GM12878 (cell line): ENCODE results near the gene NUP210. TPM values are rescaled to one million over a fixed set of nuclear protein-coding genes. Genes with fewer than 3 reads are reported as not detected.

Experiments used
- ATAC-seq: fragments of 200-7000 bp; cut with Tn5 transposase; 3 replicates; pipeline ENCODE4 v1.9.1; 2020; ENCODE audit warnings: mild to moderate bottlenecking, moderate library complexity
- BruUV-seq: library from RNA; stranded (reverse); fragments of 400-500 nt; replicated peaks from 2 replicates; lab custom pipeline; 2021; lab: Mats Ljungman, UMichigan
- CTCF ChIA-PET: fragments of 300-600 bp; sonication (Branson Sonifier 250); formaldehyde crosslinking; extraction: SDS; loops from one replicate; lab custom pipeline; 2021; ENCODE audit warnings: inconsistent platforms; lab: Yijun Ruan, JAX
- POLR2A ChIA-PET: fragments of 350-600 bp; formaldehyde crosslinking; extraction: SDS; loops from one replicate; lab custom pipeline; 2021; ENCODE audit warnings: inconsistent platforms; lab: Charles Lee
- RAD21 ChIA-PET: fragments of 300-600 bp; sonication (Branson Sonifier 250); formaldehyde crosslinking; loops from one replicate; lab custom pipeline; 2023; ENCODE audit warnings: antibody characterized with exemption; ENCODE audit not compliant: unreplicated experiment; lab: Charles Lee
- SMC1A ChIA-PET: fragments of 300-600 bp; sonication (Branson Sonifier 250); formaldehyde crosslinking; loops from one replicate; lab custom pipeline; 2023; ENCODE audit not compliant: unreplicated experiment, uncharacterized antibody; lab: Charles Lee
- DNase-seq: peaks from one replicate; pipeline ENCODE4 v3.0.0-alpha.2; 2011; ENCODE audit warnings: low read depth, low spot score
- FAIRE-seq: peaks from 3 replicates; lab custom pipeline; 2011; peaks lifted over from hg19 to GRCh38; lab: Jason Lieb, UNC
- H2AFZ ChIP-seq: 2 replicates; pipeline ENCODE4 v1.6.0; 2011; ENCODE audit warnings: low read depth, low read length, control low read depth; ENCODE audit not compliant: control insufficient read depth
- H3K27ac ChIP-seq: 2 replicates; pipeline ENCODE4 v1.5.1; 2011; ENCODE audit warnings: control low read depth; ENCODE audit not compliant: control insufficient read depth, insufficient read depth
- H3K27me3 ChIP-seq, 2 experiments: replicated peaks in 1 of 2; 2 replicates each; pipeline versions ENCODE4 v1.6.0 to v1.6.1; 2011; ENCODE audit warnings: low read length in 1 of 2; ENCODE audit not compliant: control insufficient read depth in 2 of 2, insufficient read depth in 2 of 2
- H3K36me3 ChIP-seq, 2 experiments: 2 replicates each; pipeline ENCODE4 v1.5.1; 2011; ENCODE audit warnings: low read length in 1 of 2; ENCODE audit not compliant: control insufficient read depth in 2 of 2, insufficient read depth in 2 of 2
- H3K4me1 ChIP-seq: 2 replicates; pipeline ENCODE4 v1.6.1; 2011; ENCODE audit warnings: mild to moderate bottlenecking, low read length, moderate library complexity, mixed read lengths; ENCODE audit not compliant: control insufficient read depth, insufficient read depth
- H3K4me2 ChIP-seq: 2 replicates; pipeline ENCODE4 v1.6.0; 2011; ENCODE audit warnings: control low read depth; ENCODE audit not compliant: control insufficient read depth, insufficient read depth
- H3K4me3 ChIP-seq: fragments of 200-600 bp; sonication (generic); 2 replicates; pipeline ENCODE4 v1.5.1; 2016
- H3K79me2 ChIP-seq: 2 replicates; pipeline ENCODE4 v1.6.0; 2011; ENCODE audit warnings: low read length; ENCODE audit not compliant: control insufficient read depth, insufficient read depth
- H3K9ac ChIP-seq: 2 replicates; pipeline ENCODE4 v1.8.0; 2011; ENCODE audit warnings: low read length, control low read depth, mixed read lengths; ENCODE audit not compliant: control insufficient read depth, insufficient read depth
- H3K9me3 ChIP-seq: replicated peaks from 3 replicates; pipeline ENCODE4 v1.5.1; 2011; ENCODE audit warnings: mild to moderate bottlenecking, low read length; ENCODE audit not compliant: control insufficient read depth, insufficient read depth
- H4K20me1 ChIP-seq: 2 replicates; pipeline ENCODE4 v1.6.0; 2011; ENCODE audit not compliant: control insufficient read depth, insufficient read depth
- ASH2L ChIP-seq: fragments of 300-600, 200-600 bp; sonication (generic); IDR thresholded peaks from 2 replicates; pipeline ENCODE4 v1.6.1; 2017; ENCODE audit warnings: low read depth, mild to moderate bottlenecking, borderline replicate concordance
- CHD2 ChIP-seq: IDR thresholded peaks from 2 replicates; pipeline ENCODE4 v1.6.1; 2011; ENCODE audit warnings: low read depth, low read length, improper control_type of control experiment, borderline replicate concordance
- CREB1 ChIP-seq: IDR thresholded peaks from 2 replicates; pipeline ENCODE4 v1.6.1; 2012; ENCODE audit warnings: low read depth, mild to moderate bottlenecking, inconsistent platforms
- CREM ChIP-seq: IDR thresholded peaks from 2 replicates; pipeline ENCODE4 v1.6.1; 2014; ENCODE audit warnings: antibody characterized with exemption, low read depth
- DPF2 ChIP-seq: fragments of 450-650 bp; IDR thresholded peaks from 2 replicates; pipeline ENCODE4 v1.6.1; 2017; ENCODE audit warnings: mild to moderate bottlenecking
- GATAD2B ChIP-seq: fragments of 450-650 bp; conservative IDR thresholded peaks from 2 replicates; pipeline ENCODE4 v1.6.1; 2017; ENCODE audit warnings: low read depth, mild to moderate bottlenecking, moderate library complexity
- HCFC1 ChIP-seq: fragments of 150-350 bp; IDR thresholded peaks from 2 replicates; pipeline ENCODE4 v1.6.1; 2014; ENCODE audit warnings: low read length
- HDAC2 ChIP-seq: fragments of 200-600 bp; sonication (generic); IDR thresholded peaks from 2 replicates; pipeline ENCODE4 v1.6.1; 2017
- IKZF1 ChIP-seq: fragments of 450-650 bp; conservative IDR thresholded peaks from 2 replicates; pipeline ENCODE4 v1.6.1; 2017; ENCODE audit warnings: antibody characterized with exemption, mild to moderate bottlenecking
- KLF5 ChIP-seq: fragments of 450-650 bp; IDR thresholded peaks from 2 replicates; pipeline ENCODE4 v1.6.1; 2014; ENCODE audit warnings: mild to moderate bottlenecking; ENCODE audit not compliant: partially characterized antibody
- NBN ChIP-seq: fragments of 450-650 bp; IDR thresholded peaks from 2 replicates; pipeline ENCODE4 v1.6.1; 2016
- NFIC ChIP-seq: IDR thresholded peaks from 2 replicates; pipeline ENCODE4 v1.6.1; 2012; ENCODE audit warnings: low read depth, mild to moderate bottlenecking, inconsistent platforms, low read length, moderate library complexity
- NR2F1 ChIP-seq: fragments of 450-650 bp; conservative IDR thresholded peaks from 2 replicates; pipeline ENCODE4 v1.6.1; 2017; ENCODE audit warnings: mild to moderate bottlenecking
- PAX8 ChIP-seq: fragments of 450-650 bp; IDR thresholded peaks from 2 replicates; pipeline ENCODE4 v1.6.1; 2017; ENCODE audit warnings: mild to moderate bottlenecking, moderate library complexity
- POLR2AphosphoS2 ChIP-seq: IDR thresholded peaks from 2 replicates; pipeline ENCODE4 v1.6.1; 2011; ENCODE audit warnings: low read depth, mild to moderate bottlenecking, low read length, improper control_type of control experiment, moderate library complexity
- POU2F2 ChIP-seq: IDR thresholded peaks from 3 replicates; pipeline ENCODE4 v1.6.1; 2011; ENCODE audit warnings: low read depth, mild to moderate bottlenecking, low read length, borderline replicate concordance
- RB1 ChIP-seq: fragments of 450-650 bp; formaldehyde crosslinking; IDR thresholded peaks from 2 replicates; pipeline ENCODE4 v1.6.1; 2017; ENCODE audit warnings: mild to moderate bottlenecking, borderline replicate concordance
- SMC3 ChIP-seq: IDR thresholded peaks from 2 replicates; pipeline ENCODE4 v1.6.1; 2011; ENCODE audit warnings: low read length, improper control_type of control experiment, borderline replicate concordance
- SP1 ChIP-seq: IDR thresholded peaks from one replicate; pipeline ENCODE4 v1.6.1; 2011; ENCODE audit warnings: low read depth, low read length
- SREBF2 ChIP-seq: IDR thresholded peaks from 2 replicates; pipeline ENCODE4 v1.6.1; 2012; ENCODE audit warnings: mild to moderate bottlenecking, low read length
- TAF1 ChIP-seq: IDR thresholded peaks from 2 replicates; pipeline ENCODE4 v1.6.1; 2011; ENCODE audit warnings: mild to moderate bottlenecking, low read depth, low read length, borderline replicate concordance
- YY1 ChIP-seq: IDR thresholded peaks from 2 replicates; pipeline ENCODE4 v1.6.1; 2011; ENCODE audit warnings: low read depth, mild to moderate bottlenecking, low read length
- ZBTB33 ChIP-seq: fragments of 450-650 bp; IDR thresholded peaks from 2 replicates; pipeline ENCODE4 v1.6.1; 2017; ENCODE audit warnings: mild to moderate bottlenecking
- ZNF207 ChIP-seq: fragments of 450-650 bp; IDR thresholded peaks from 2 replicates; pipeline ENCODE4 v1.6.1; 2014; ENCODE audit warnings: antibody characterized with exemption, mild to moderate bottlenecking, borderline replicate concordance
- ZNF274 ChIP-seq: IDR thresholded peaks from one replicate; pipeline ENCODE4 v1.8.0; 2011; ENCODE audit not compliant: insufficient read length, insufficient read depth
- WGBS: methylation state at CpG from one replicate; pipeline ENCODE4 v1.1.6; 2016; ENCODE audit warnings: low lambda C conversion rate; ENCODE audit not compliant: insufficient replicate concordance, insufficient coverage; ENCODE audit errors: missing lambda C conversion rate; 5-methylcytosine and 5-hydroxymethylcytosine counted together
- in situ Hi-C: fragments of 300-500 bp; cut with MboI; formaldehyde crosslinking; loops from 9 replicates; pipeline ENCODE4 v1.14.3; 2018; ENCODE audit warnings: mixed read lengths
- intact Hi-C: fragments of 100-400 bp; cut with micrococcal nuclease; formaldehyde crosslinking; loops from one replicate; pipeline ENCODE4 v1.14.2; 2022; ENCODE audit not compliant: unreplicated experiment
- polyA plus RNA-seq, 11 experiments: library from polyadenylated mRNA; depleted of rRNA in 4 of 11; unstranded in 6 of 11; stranded (reverse) in 5 of 11; fragments of >200 nt; fragmentation: Nextera tagmentation in 4 of 11; fragmentation: Illumina TruSeq in 1 of 11; extraction: Ambion mirVana in 4 of 11; extraction: Trizol in 1 of 11; gene quantifications; 1 replicate in 1 of 11; 2 replicates in 10 of 11; pipeline versions ENCODE4 v1.2.1 to v1.2.3, GENCODE V29; 2011 to 2016; ENCODE audit warnings: inconsistent platforms in 2 of 11, missing spikeins in 2 of 11, low read depth in 1 of 11
- total RNA-seq, 4 experiments: library from RNA; depleted of rRNA in 3 of 4; stranded (reverse); fragments of >200 nt in 3 of 4; fragmentation: Illumina TruSeq in 1 of 4; extraction: Trizol in 1 of 4; gene quantifications; 2 replicates each; pipeline versions ENCODE4 v1.2.1 to v1.2.3, GENCODE V29; 2013 to 2021

NUP210 gene
- total and polyA plus RNA-seq, 10 of the 15 experiments (the other 5 are each of a cell fraction or from before 2014, with no cell fraction given): 2.9 to 150 (median 76.0) TPM

- TF ChIP-seq SREBF2: no peak
- no peak for TF ChIP-seq ZNF274
- peak; percentile 26; the same call in 1 of the 3 replicates for TF ChIP-seq POU2F2
- no peak for TF ChIP-seq SP1
- peak; percentile 67; the same call in 1 of the 2 replicates for TF ChIP-seq DPF2
- peak; percentile 64 for TF ChIP-seq IKZF1
- TF ChIP-seq NR2F1: peak; percentile 90
- TF ChIP-seq RB1: peak; percentile 98; the same call in 1 of the 2 replicates
- TF ChIP-seq CREM: peak; percentile 19; the same call in 1 of the 2 replicates
- TF ChIP-seq ZNF207: no peak
- no peak for TF ChIP-seq CREB1
Measured at GRCh38 chr3:13420045-13420830, at the start of gene NUP210 (continued).

GRCh38 chr3:13466781-13467180 lies 46.7 kb upstream of the NUP210 start:
- no peaks in the 10 kb centered on the region for H3K36me3 ChIP-seq
- SMC1A ChIA-PET: interaction anchor here (1.2 kb wide), 1 partner anchor 10 kb away, joined by 3 read pairs; no protein-coding TSS in a partner anchor
- intact Hi-C loops: no loop called here
- no peaks in the 10 kb centered on the region for H4K20me1 ChIP-seq
- POLR2A ChIA-PET: no interaction called here
- H3K9ac ChIP-seq: no peak overlapping the region
- FAIRE-seq: no peak
- no peak for ATAC-seq
- in situ Hi-C loops: no loop called here
- H2AFZ ChIP-seq: no peak overlapping the region
- no peak overlapping the region for H3K27ac ChIP-seq
- H3K9me3 ChIP-seq: no peaks in the 10 kb centered on the region
- H3K4me1 ChIP-seq: no peaks in the 10 kb centered on the region
- BruUV-seq: no TSS peak
- no peak for DNase-seq
- CTCF ChIA-PET: interaction anchor here (0.7 to 4.5 kb wide), 3 partner anchors 14 to 375 kb away, joined by 3 to 18 read pairs (median 3); no protein-coding TSS in a partner anchor
- RAD21 ChIA-PET: interaction anchor here (1.7 to 2.0 kb wide), 2 partner anchors 13 to 15 kb away, joined by 3 to 4 read pairs; partner anchors contain the start of gene HDAC11
- peaks cover 0 to 3% of the 10 kb centered on the region in 2 experiments for H3K27me3 ChIP-seq
- WGBS: 55% methylated on average over 4 of the region's 4 CpGs
- no peak overlapping the region for H3K4me2 ChIP-seq
- H3K4me3 ChIP-seq: no peak overlapping the region
- no peaks in the 10 kb centered on the region for H3K79me2 ChIP-seq
- no peak for TF ChIP-seq GATAD2B
- TF ChIP-seq HDAC2: no peak
- no peak for TF ChIP-seq YY1
- no peak for TF ChIP-seq POLR2AphosphoS2
- no peak for TF ChIP-seq NBN
- no peak for TF ChIP-seq ZBTB33
- TF ChIP-seq HCFC1: no peak
- no peak for TF ChIP-seq SMC3
- TF ChIP-seq PAX8: no peak
- no peak for TF ChIP-seq TAF1
- no peak for TF ChIP-seq CREB1
- no peak for TF ChIP-seq ASH2L
- no peak for TF ChIP-seq KLF5
- TF ChIP-seq NFIC: no peak
- TF ChIP-seq CHD2: no peak
- TF ChIP-seq RB1: no peak
